H9 (cell line): ENCODE measurements around the gene DPP6. TPM values are rescaled to one million over a fixed set of nuclear protein-coding genes. Genes with fewer than 3 reads are reported as not detected.

Experiments used
- DNase-seq: peaks from one replicate; pipeline ENCODE4 v3.0.0-alpha.2; 2017
- H2AFZ ChIP-seq: one replicate; pipeline ENCODE4 v1.6.1; 2013; ENCODE audit warnings: mild to moderate bottlenecking, low read length, control low read depth, moderate library complexity
- H2AK5ac ChIP-seq: 2 replicates; pipeline ENCODE4 v1.6.1; 2013; ENCODE audit warnings: low read length, control low read depth, mixed read lengths; ENCODE audit not compliant: insufficient read length
- H2BK120ac ChIP-seq: one replicate; pipeline ENCODE4 v1.6.1; 2013; ENCODE audit warnings: low read depth, mild to moderate bottlenecking, low read length, control low read depth, inconsistent platforms; ENCODE audit not compliant: poor library complexity, severe bottlenecking
- H2BK12ac ChIP-seq: 2 replicates; pipeline ENCODE4 v1.6.1; 2013; ENCODE audit warnings: low read length, control low read depth, mixed read lengths, low read depth; ENCODE audit not compliant: insufficient read length
- H2BK15ac ChIP-seq: 2 replicates; pipeline ENCODE4 v1.6.1; 2013; ENCODE audit warnings: low read depth, low read length, control low read depth
- H2BK20ac ChIP-seq: one replicate; pipeline ENCODE4 v1.6.1; 2013; ENCODE audit warnings: low read depth, mild to moderate bottlenecking, low read length, control low read depth, inconsistent platforms; ENCODE audit not compliant: poor library complexity, severe bottlenecking
- H2BK5ac ChIP-seq: 2 replicates; pipeline ENCODE4 v1.6.1; 2013; ENCODE audit warnings: low read length, control low read depth, mixed read lengths; ENCODE audit not compliant: insufficient read length
- H3K14ac ChIP-seq: 2 replicates; pipeline ENCODE4 v1.6.1; 2013; ENCODE audit warnings: low read length, control low read depth; ENCODE audit not compliant: insufficient read depth
- H3K18ac ChIP-seq: 2 replicates; pipeline ENCODE4 v1.6.1; 2013; ENCODE audit warnings: low read depth, mild to moderate bottlenecking, mixed read lengths, low read length, control low read depth; ENCODE audit not compliant: insufficient read length
- H3K23ac ChIP-seq: 2 replicates; pipeline ENCODE4 v1.6.1; 2013; ENCODE audit warnings: low read length, control low read depth, mixed read lengths, low read depth; ENCODE audit not compliant: insufficient read length
- H3K23me2 ChIP-seq: 2 replicates; pipeline ENCODE4 v1.6.1; 2013; ENCODE audit warnings: low read depth, mild to moderate bottlenecking, mixed read lengths, low read length, control low read depth; ENCODE audit not compliant: insufficient read length, poor library complexity, severe bottlenecking
- H3K27ac ChIP-seq: 2 replicates; pipeline ENCODE4 v1.5.1; 2013; ENCODE audit warnings: low read length, control low read depth, mixed read lengths, low read depth; ENCODE audit not compliant: insufficient read length
- H3K27me3 ChIP-seq: 2 replicates; pipeline ENCODE4 v1.6.1; 2013; ENCODE audit warnings: low read length, control low read depth, inconsistent platforms; ENCODE audit not compliant: insufficient read depth
- H3K4ac ChIP-seq: 2 replicates; pipeline ENCODE4 v1.6.1; 2013; ENCODE audit warnings: low read depth, mild to moderate bottlenecking, control low read depth, inconsistent platforms, low read length, moderate library complexity
- H3K4me1 ChIP-seq: 2 replicates; pipeline ENCODE4 v1.6.1; 2013; ENCODE audit warnings: low read length, control low read depth, inconsistent platforms; ENCODE audit not compliant: insufficient read depth
- H3K4me2 ChIP-seq: 2 replicates; pipeline ENCODE4 v1.6.1; 2013; ENCODE audit warnings: low read length, control low read depth, mixed read lengths; ENCODE audit not compliant: insufficient read length, insufficient read depth
- H3K56ac ChIP-seq: 2 replicates; pipeline ENCODE4 v1.6.1; 2013; ENCODE audit warnings: low read depth, mild to moderate bottlenecking, mixed read lengths, low read length, control low read depth; ENCODE audit not compliant: insufficient read length
- H3K79me1 ChIP-seq: 2 replicates; pipeline ENCODE4 v1.6.1; 2013; ENCODE audit warnings: low read depth, mild to moderate bottlenecking, moderate library complexity, low read length, control low read depth, inconsistent platforms; ENCODE audit not compliant: insufficient read depth, poor library complexity, severe bottlenecking
- H3K79me2 ChIP-seq: 2 replicates; pipeline ENCODE4 v1.6.1; 2013; ENCODE audit warnings: low read length, control low read depth, inconsistent platforms; ENCODE audit not compliant: insufficient read depth
- H3K9ac ChIP-seq: 2 replicates; pipeline ENCODE4 v1.6.1; 2013; ENCODE audit warnings: low read length, control low read depth, mixed read lengths; ENCODE audit not compliant: insufficient read length; ENCODE audit errors: extremely low read depth
- H3K9me3 ChIP-seq: one replicate; pipeline ENCODE4 v1.6.1; 2013; ENCODE audit warnings: low read depth, low read length, inconsistent platforms; ENCODE audit not compliant: control insufficient read depth
- H3T11ph ChIP-seq: one replicate; pipeline ENCODE4 v1.6.1; 2013; ENCODE audit warnings: mild to moderate bottlenecking, low read length, control low read depth, inconsistent platforms
- H4K20me1 ChIP-seq: one replicate; pipeline ENCODE4 v1.6.1; 2013; ENCODE audit not compliant: control insufficient read depth, insufficient read length, insufficient read depth
- H4K5ac ChIP-seq: 2 replicates; pipeline ENCODE4 v1.6.1; 2013; ENCODE audit warnings: low read depth, mild to moderate bottlenecking, mixed read lengths, low read length, control low read depth; ENCODE audit not compliant: insufficient read length
- H4K8ac ChIP-seq: replicated peaks from 2 replicates; pipeline ENCODE4 v1.6.1; 2013; ENCODE audit warnings: low read length, control low read depth, mixed read lengths, low read depth; ENCODE audit not compliant: insufficient read length
- H4K91ac ChIP-seq: 2 replicates; pipeline ENCODE4 v1.6.1; 2013; ENCODE audit warnings: low read depth, mild to moderate bottlenecking, moderate library complexity, mixed read lengths, low read length, control low read depth; ENCODE audit not compliant: insufficient read length
- H3K27ac Mint-ChIP-seq, 3 experiments: 2 replicates in 2 of 3; 3 replicates in 1 of 3; pipeline ENCODE4 v1.8.0; 2020 to 2021; ENCODE audit warnings: mixed read lengths in 3 of 3, mild to moderate bottlenecking in 1 of 3, moderate library complexity in 1 of 3
- H3K27me3 Mint-ChIP-seq: 2 replicates; pipeline ENCODE4 v1.8.0; 2021; ENCODE audit warnings: low read depth, mild to moderate bottlenecking, moderate library complexity, mixed read lengths
- H3K36me3 Mint-ChIP-seq, 3 experiments: 2 replicates in 2 of 3; 3 replicates in 1 of 3; pipeline ENCODE4 v1.8.0; 2020 to 2021; ENCODE audit warnings: low read depth in 3 of 3, mixed read lengths in 3 of 3; ENCODE audit not compliant: insufficient read depth in 1 of 3
- H3K4me1 Mint-ChIP-seq, 2 experiments: 2 replicates each; pipeline ENCODE4 v1.8.0; 2020; ENCODE audit warnings: mixed read lengths in 2 of 2
- H3K4me3 Mint-ChIP-seq, 2 experiments: 2 replicates in 1 of 2; 3 replicates in 1 of 2; pipeline ENCODE4 v1.8.0; 2020 to 2021; ENCODE audit warnings: mild to moderate bottlenecking in 2 of 2, mixed read lengths in 2 of 2, moderate library complexity in 1 of 2
- H3K9me3 Mint-ChIP-seq, 2 experiments: 2 replicates in 1 of 2; 3 replicates in 1 of 2; pipeline ENCODE4 v1.8.0; 2020; ENCODE audit warnings: mild to moderate bottlenecking in 2 of 2, mixed read lengths in 2 of 2, moderate library complexity in 1 of 2
- CTCF ChIP-seq: fragments of 200-600 bp; sonication (generic); conservative IDR thresholded peaks from 3 replicates; pipeline ENCODE4 v1.8.0; 2021; ENCODE audit warnings: antibody characterized with exemption, mild to moderate bottlenecking
- WGBS: extraction: QIAGEN DNeasy Blood & Tissue Kit; methylation state at CpG from one replicate; pipeline ENCODE4 v1.1.7; 2013; ENCODE audit warnings: missing lambda C conversion rate, low lambda C conversion rate, mixed read lengths; ENCODE audit not compliant: insufficient read length; ENCODE audit errors: extremely low coverage; 5-methylcytosine and 5-hydroxymethylcytosine counted together
- total RNA-seq: library from RNA; stranded (reverse); gene quantifications from 2 replicates; pipeline ENCODE4 v1.2.1, GENCODE V29; 2021

Gene DPP6
- total RNA-seq, 1 experiment from 2014 or later = 4.5 TPM

GRCh38 chr7:154255324-154255723 is 203.1 kb downstream of the DPP6 start:
- Histone ChIP-seq H3K27me3 (no peaks in the 10 kb centered on the region), H3K23ac (no peak overlapping the region), H3K79me2 (no peaks in the 10 kb centered on the region), H3K23me2 (peaks cover 2% of the 10 kb centered on the region), H3K9ac (no peak overlapping the region), H3K18ac (no peak overlapping the region), H3K9me3 (no peaks in the 10 kb centered on the region), H2BK12ac (no peak overlapping the region), H3K4me2 (peak overlapping the region; percentile 38), H3K56ac (no peak overlapping the region), H3K27ac (no peak overlapping the region), H4K8ac (no peak overlapping the region), H3T11ph (no peak overlapping the region), H4K91ac (no peak overlapping the region), H2BK15ac (no peak overlapping the region), H3K14ac (no peak overlapping the region), H4K20me1 (no peaks in the 10 kb centered on the region), H2BK5ac (no peak overlapping the region), H2BK20ac (no peak overlapping the region), H3K4ac (no peak overlapping the region), H2AFZ (no peak overlapping the region), H2AK5ac (no peak overlapping the region), H3K4me1 (peaks cover 13% of the 10 kb centered on the region; the same call in 1 of the 2 replicates), H2BK120ac (no peak overlapping the region), H3K79me1 (no peaks in the 10 kb centered on the region), H4K5ac (no peak overlapping the region)
- DNase-seq = peak; percentile 59
- H3K4me3 Mint-ChIP-seq = 0 out of 5 replicates have a peak overlapping the region, but pooled peaks of 1 of the 2 experiments have one; percentile 4
- no peak for TF ChIP-seq CTCF
- peak overlapping the region in 2 of 3 experiments; percentile 27 to 83; a peak in 5 of 7 replicates for H3K27ac Mint-ChIP-seq
- no peaks in the 10 kb centered on the region; a peak in 1 of 7 replicates for H3K36me3 Mint-ChIP-seq
- no peaks in the 10 kb centered on the region; the same call in 1 of the 2 replicates for H3K27me3 Mint-ChIP-seq
- peaks cover 0 to 3% of the 10 kb centered on the region in 2 experiments; a peak in 2 of 5 replicates for H3K9me3 Mint-ChIP-seq
- H3K4me1 Mint-ChIP-seq = peaks cover 33 to 41% of the 10 kb centered on the region in 2 experiments
- WGBS = no CpG with 5 or more reads among the region's 7 CpGs
